ENCODE results near the gene RBM17.
"Not testable (repeated sequence)": the region's sequence is repeated elsewhere in the genome, so short reads cannot be mapped to it uniquely, and the experiment has no call there.

RBM17 gene

GRCh38 chr10:6062101-6062771 lies 26.6 kb upstream of the RBM17 start, which contains the start of gene IL2RA:
Gene IL2RA, minus strand, starts transcription at chr10:6062367. Its CDS starts 216 bp downstream, at chr10:6062151.
- Histone ChIP-seq H3K36me3 (ENCODE audit: control insufficient read depth, insufficient read depth, low read length) (no peaks in the 10 kb centered on the region), H3K4me1 (ENCODE audit: control insufficient read depth, insufficient read depth, low read length) (no peaks in the 10 kb centered on the region), H3K27ac (ENCODE audit: low read depth, low read length) (no peak within 1 kb of the TSS), H3K4me3 (ENCODE audit: low read length) (peak within 1 kb of the TSS; percentile 33), H3K27me3 (ENCODE audit: control insufficient read depth, insufficient read depth, low read length) (no peaks in the 10 kb centered on the region), H3K9ac (ENCODE audit: low read length) (no peak within 1 kb of the TSS)

GRCh38 chr10:6064119-6064518 lies 24.7 kb upstream of the RBM17 start:
- H3K36me3 ChIP-seq (ENCODE audit: control insufficient read depth, insufficient read depth, low read length): no peaks in the 10 kb centered on the region
- no peak overlapping the region for H3K9ac ChIP-seq (ENCODE audit: low read length)
- no peaks in the 10 kb centered on the region for H3K27me3 ChIP-seq (ENCODE audit: control insufficient read depth, insufficient read depth, low read length)
- no peak overlapping the region for H3K27ac ChIP-seq (ENCODE audit: low read depth, low read length)
- H3K4me3 ChIP-seq (ENCODE audit: low read length): no peak overlapping the region
- H3K4me1 ChIP-seq (ENCODE audit: control insufficient read depth, insufficient read depth, low read length): no peaks in the 10 kb centered on the region

- not testable (repeated sequence) for H3K4me1 ChIP-seq (ENCODE audit: control insufficient read depth, insufficient read depth, low read length); H3K4me3 ChIP-seq (ENCODE audit: low read length); H3K9ac ChIP-seq (ENCODE audit: low read length); H3K36me3 ChIP-seq (ENCODE audit: control insufficient read depth, insufficient read depth, low read length); H3K27ac ChIP-seq (ENCODE audit: low read depth, low read length); H3K27me3 ChIP-seq (ENCODE audit: control insufficient read depth, insufficient read depth, low read length)
Measured at GRCh38 chr10:6064726-6065125, 24.1 kb upstream of the RBM17 start.

GRCh38 chr10:6065406-6065805 lies 23.4 kb upstream of the RBM17 start:
- Histone ChIP-seq H3K9ac (ENCODE audit: low read length) (no peak overlapping the region), H3K4me3 (ENCODE audit: low read length) (no peak overlapping the region), H3K27ac (ENCODE audit: low read depth, low read length) (no peak overlapping the region), H3K36me3 (ENCODE audit: control insufficient read depth, insufficient read depth, low read length) (no peaks in the 10 kb centered on the region), H3K4me1 (ENCODE audit: control insufficient read depth, insufficient read depth, low read length) (no peaks in the 10 kb centered on the region), H3K27me3 (ENCODE audit: control insufficient read depth, insufficient read depth, low read length) (no peaks in the 10 kb centered on the region)

GRCh38 chr10:6065835-6066234 lies 23.0 kb upstream of the RBM17 start:
- no peaks in the 10 kb centered on the region for H3K27me3 ChIP-seq (ENCODE audit: control insufficient read depth, insufficient read depth, low read length)

GRCh38 chr10:6067457-6067856 lies 21.4 kb upstream of the RBM17 start:
- Histone ChIP-seq H3K4me3 (ENCODE audit: low read length) (no peak overlapping the region), H3K4me1 (ENCODE audit: control insufficient read depth, insufficient read depth, low read length) (no peaks in the 10 kb centered on the region)

More at GRCh38 chr10:6065835-6066234, 23.0 kb upstream of the RBM17 start:
- no peak overlapping the region for H3K9ac ChIP-seq (ENCODE audit: low read length)
- peak overlapping the region; percentile 32 for H3K27ac ChIP-seq (ENCODE audit: low read depth, low read length)
- no peak overlapping the region for H3K4me3 ChIP-seq (ENCODE audit: low read length)
- H3K4me1 ChIP-seq (ENCODE audit: control insufficient read depth, insufficient read depth, low read length): no peaks in the 10 kb centered on the region
- no peaks in the 10 kb centered on the region for H3K36me3 ChIP-seq (ENCODE audit: control insufficient read depth, insufficient read depth, low read length)

GRCh38 chr10:6068006-6068405 lies 20.8 kb upstream of the RBM17 start:
- H3K4me1 ChIP-seq (ENCODE audit: control insufficient read depth, insufficient read depth, low read length): no peaks in the 10 kb centered on the region
- H3K27me3 ChIP-seq (ENCODE audit: control insufficient read depth, insufficient read depth, low read length): no peaks in the 10 kb centered on the region
- no peak overlapping the region for H3K4me3 ChIP-seq (ENCODE audit: low read length)
- no peaks in the 10 kb centered on the region for H3K36me3 ChIP-seq (ENCODE audit: control insufficient read depth, insufficient read depth, low read length)
- no peak overlapping the region for H3K9ac ChIP-seq (ENCODE audit: low read length)
- no peak overlapping the region for H3K27ac ChIP-seq (ENCODE audit: low read depth, low read length)

More at GRCh38 chr10:6067457-6067856, 21.4 kb upstream of the RBM17 start:
- no peak overlapping the region for H3K27ac ChIP-seq (ENCODE audit: low read depth, low read length)
- no peaks in the 10 kb centered on the region for H3K36me3 ChIP-seq (ENCODE audit: control insufficient read depth, insufficient read depth, low read length)
- H3K27me3 ChIP-seq (ENCODE audit: control insufficient read depth, insufficient read depth, low read length): no peaks in the 10 kb centered on the region
- H3K9ac ChIP-seq (ENCODE audit: low read length): no peak overlapping the region

GRCh38 chr10:6068422-6068821 lies 20.4 kb upstream of the RBM17 start:
- no peak overlapping the region for H3K27ac ChIP-seq (ENCODE audit: low read depth, low read length)
- H3K4me3 ChIP-seq (ENCODE audit: low read length): no peak overlapping the region
- no peaks in the 10 kb centered on the region for H3K27me3 ChIP-seq (ENCODE audit: control insufficient read depth, insufficient read depth, low read length)
- H3K36me3 ChIP-seq (ENCODE audit: control insufficient read depth, insufficient read depth, low read length): no peaks in the 10 kb centered on the region
- no peaks in the 10 kb centered on the region for H3K4me1 ChIP-seq (ENCODE audit: control insufficient read depth, insufficient read depth, low read length)
- H3K9ac ChIP-seq (ENCODE audit: low read length): no peak overlapping the region

GRCh38 chr10:6069081-6069931 lies 19.5 kb upstream of the RBM17 start:
- no peak overlapping the region for H3K9ac ChIP-seq (ENCODE audit: low read length)
- no peaks in the 10 kb centered on the region for H3K4me1 ChIP-seq (ENCODE audit: control insufficient read depth, insufficient read depth, low read length)
- no peaks in the 10 kb centered on the region for H3K27me3 ChIP-seq (ENCODE audit: control insufficient read depth, insufficient read depth, low read length)
- no peak overlapping the region for H3K4me3 ChIP-seq (ENCODE audit: low read length)
- H3K27ac ChIP-seq (ENCODE audit: low read depth, low read length): no peak overlapping the region
- H3K36me3 ChIP-seq (ENCODE audit: control insufficient read depth, insufficient read depth, low read length): no peaks in the 10 kb centered on the region

GRCh38 chr10:6070660-6071059 lies 18.2 kb upstream of the RBM17 start:
- Histone ChIP-seq H3K27ac (ENCODE audit: low read depth, low read length) (no peak overlapping the region), H3K27me3 (ENCODE audit: control insufficient read depth, insufficient read depth, low read length) (no peaks in the 10 kb centered on the region), H3K4me3 (ENCODE audit: low read length) (no peak overlapping the region), H3K4me1 (ENCODE audit: control insufficient read depth, insufficient read depth, low read length) (no peaks in the 10 kb centered on the region), H3K36me3 (ENCODE audit: control insufficient read depth, insufficient read depth, low read length) (no peaks in the 10 kb centered on the region), H3K9ac (ENCODE audit: low read length) (no peak overlapping the region)

GRCh38 chr10:6071181-6072175 lies 17.4 kb upstream of the RBM17 start:
- H3K27me3 ChIP-seq (ENCODE audit: control insufficient read depth, insufficient read depth, low read length): no peaks in the 10 kb centered on the region
- no peak overlapping the region for H3K9ac ChIP-seq (ENCODE audit: low read length)
- H3K27ac ChIP-seq (ENCODE audit: low read depth, low read length): no peak overlapping the region
- no peaks in the 10 kb centered on the region for H3K36me3 ChIP-seq (ENCODE audit: control insufficient read depth, insufficient read depth, low read length)
- no peaks in the 10 kb centered on the region for H3K4me1 ChIP-seq (ENCODE audit: control insufficient read depth, insufficient read depth, low read length)
- H3K4me3 ChIP-seq (ENCODE audit: low read length): no peak overlapping the region

All from rectal smooth muscle tissue (tissue), 1 donor.